Parathyroid adenoma (tissue), 2 donors: ENCODE data around the gene LRRC57.
A peak's percentile ranks its signal among the peaks of the same experiment; 100 is the strongest.
"Not testable (repeated sequence)": the region's sequence is repeated elsewhere in the genome, so short reads cannot be mapped to it uniquely, and the experiment has no call there.

Source experiments
- H2AFZ ChIP-seq: fragments of 300-600 bp; sonication (generic); one replicate; pipeline ENCODE4 v1.7.0; 2017; ENCODE audit warnings: antibody characterized with exemption, mild to moderate bottlenecking
- H3K27ac ChIP-seq: fragments of 300-600 bp; sonication (generic); one replicate; pipeline ENCODE4 v1.7.0; 2017
- H3K27me3 ChIP-seq: fragments of 300-600 bp; sonication (generic); one replicate; pipeline ENCODE4 v1.7.0; 2017; ENCODE audit warnings: low read length; ENCODE audit not compliant: control insufficient read depth, insufficient read depth
- H3K36me3 ChIP-seq: fragments of 300-600 bp; sonication (generic); one replicate; pipeline ENCODE4 v1.7.0; 2017; ENCODE audit warnings: low read length; ENCODE audit not compliant: control insufficient read depth, insufficient read depth
- H3K4me1 ChIP-seq: fragments of 300-600 bp; sonication (generic); one replicate; pipeline ENCODE4 v1.7.0; 2017; ENCODE audit warnings: control low read depth
- H3K4me2 ChIP-seq: fragments of 300-600 bp; sonication (generic); one replicate; pipeline ENCODE4 v1.7.0; 2017; ENCODE audit warnings: low read length
- H3K4me3 ChIP-seq: fragments of 300-600 bp; sonication (generic); one replicate; pipeline ENCODE4 v1.7.0; 2017; ENCODE audit warnings: low read depth, low read length
- H3K79me2 ChIP-seq: fragments of 300-600 bp; sonication (generic); one replicate; pipeline ENCODE4 v1.7.0; 2017; ENCODE audit warnings: control low read depth
- H3K9ac ChIP-seq: fragments of 300-600 bp; sonication (generic); one replicate; pipeline ENCODE4 v1.7.0; 2017; ENCODE audit warnings: mild to moderate bottlenecking
- H3K9me3 ChIP-seq: fragments of 300-600 bp; sonication (generic); one replicate; pipeline ENCODE4 v1.7.0; 2017; ENCODE audit warnings: low read length; ENCODE audit not compliant: control insufficient read depth
- CTCF ChIP-seq: fragments of 300-600 bp; sonication (generic); IDR thresholded peaks from one replicate; pipeline ENCODE4 v1.7.0; 2017; ENCODE audit warnings: antibody characterized with exemption, mild to moderate bottlenecking
- donor health status: primary hyperparathyroidism.

Gene LRRC57

GRCh38 chr15:42576776-42577175, 28.2 kb upstream of the LRRC57 start:
- Histone ChIP-seq H3K36me3 (no peaks in the 10 kb centered on the region), H3K4me2 (peak overlapping the region; percentile 83), H3K9me3 (no peaks in the 10 kb centered on the region), H3K27ac (no peak overlapping the region), H3K9ac (no peak overlapping the region), H2AFZ (no peak overlapping the region), H3K79me2 (no peaks in the 10 kb centered on the region), H3K4me1 (no peaks in the 10 kb centered on the region), H3K4me3 (no peak overlapping the region), H3K27me3 (no peaks in the 10 kb centered on the region)
- no peak for TF ChIP-seq CTCF

- no peak overlapping the region for H3K27ac ChIP-seq
- no peaks in the 10 kb centered on the region for H3K9me3 ChIP-seq
- peak overlapping the region; percentile 83 for H3K4me2 ChIP-seq
- H3K27me3 ChIP-seq: no peaks in the 10 kb centered on the region
- no peak overlapping the region for H3K9ac ChIP-seq
- no peaks in the 10 kb centered on the region for H3K79me2 ChIP-seq
- no peaks in the 10 kb centered on the region for H3K4me1 ChIP-seq
- H2AFZ ChIP-seq: peak overlapping the region; percentile 75
- no peak for TF ChIP-seq CTCF
- peak overlapping the region; percentile 43 for H3K4me3 ChIP-seq
- no peaks in the 10 kb centered on the region for H3K36me3 ChIP-seq
Measured at GRCh38 chr15:42576040-42576594, 27.5 kb upstream of the LRRC57 start.

- H3K4me2 ChIP-seq: peak within 1 kb of the TSS; percentile 83
- no peaks in the 10 kb centered on the region for H3K4me1 ChIP-seq
- H3K9ac ChIP-seq: no peak within 1 kb of the TSS
- no peaks in the 10 kb centered on the region for H3K27me3 ChIP-seq
- H2AFZ ChIP-seq: peak within 1 kb of the TSS; percentile 75
- no peaks in the 10 kb centered on the region for H3K9me3 ChIP-seq
- no peaks in the 10 kb centered on the region for H3K79me2 ChIP-seq
- no peak for TF ChIP-seq CTCF
- no peak within 1 kb of the TSS for H3K27ac ChIP-seq
- H3K4me3 ChIP-seq: peak within 1 kb of the TSS; percentile 43
- no peaks in the 10 kb centered on the region for H3K36me3 ChIP-seq
Measured at GRCh38 chr15:42575188-42576039, 26.8 kb upstream of the LRRC57 start, which contains the start of gene STARD9. Gene STARD9, plus strand, starts transcription at chr15:42575606. Its CDS starts 110 bp downstream, at chr15:42575716.

- no peak for TF ChIP-seq CTCF
- Histone ChIP-seq H3K36me3 (no peaks in the 10 kb centered on the region), H2AFZ (no peak overlapping the region), H3K9me3 (no peaks in the 10 kb centered on the region), H3K27me3 (no peaks in the 10 kb centered on the region), H3K79me2 (no peaks in the 10 kb centered on the region), H3K27ac (no peak overlapping the region), H3K4me1 (no peaks in the 10 kb centered on the region), H3K4me2 (no peak overlapping the region), H3K4me3 (no peak overlapping the region), H3K9ac (no peak overlapping the region)
Measured at GRCh38 chr15:42558739-42559138, 10.1 kb upstream of the LRRC57 start.

- not testable (repeated sequence) for H3K4me3 ChIP-seq, H3K27me3 ChIP-seq, H3K4me2 ChIP-seq, H3K9me3 ChIP-seq, H3K27ac ChIP-seq, H3K79me2 ChIP-seq, H3K9ac ChIP-seq, H3K4me1 ChIP-seq, H2AFZ ChIP-seq, H3K36me3 ChIP-seq
Measured at GRCh38 chr15:42556550-42557207, 8.1 kb upstream of the LRRC57 start.
